Measurements from ENCODE around the gene CSTPP1. TPM values are rescaled to one million over a fixed set of nuclear protein-coding genes. Genes with fewer than 3 reads are reported as not detected.

Gene CSTPP1
- total RNA-seq, 2 donors from 2014 or later = 12.2 to 13.8 TPM

DNA sequence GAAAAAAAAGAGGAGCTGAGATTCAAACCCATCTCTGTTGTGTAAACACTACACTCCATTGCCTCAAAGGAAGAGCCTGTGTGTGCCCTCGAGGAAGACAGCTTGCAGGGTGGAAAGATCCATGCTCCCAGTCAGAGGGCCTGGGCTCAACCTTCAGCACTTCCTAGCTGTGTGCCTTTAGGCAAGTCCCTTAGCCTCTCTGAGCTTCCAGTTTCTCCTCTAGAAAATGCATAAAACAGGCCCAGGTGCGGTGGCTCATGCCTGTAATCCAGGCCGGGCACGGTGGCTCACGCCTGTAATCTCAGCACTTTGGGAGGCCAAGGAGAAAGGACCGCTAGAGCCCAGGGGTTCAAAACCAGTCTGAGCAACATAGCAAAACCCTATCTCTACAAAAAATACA is 244.7 kb downstream of the CSTPP1 start:
- H3K4me3 Mint-ChIP-seq = no peak overlapping the region
- no peaks in the 10 kb centered on the region for H3K36me3 Mint-ChIP-seq (ENCODE audit: low read depth)
- no peak for ATAC-seq
- DNase-seq = no peak
- H3K4me1 Mint-ChIP-seq = peaks cover 12% of the 10 kb centered on the region
- H3K9me3 ChIP-seq (ENCODE audit: control insufficient read depth, low read length, poor library complexity, severe bottlenecking) = no peaks in the 10 kb centered on the region
- H3K27me3 Mint-ChIP-seq = peaks cover 11% of the 10 kb centered on the region
- no peak overlapping the region for H3K27ac Mint-ChIP-seq

DNA sequence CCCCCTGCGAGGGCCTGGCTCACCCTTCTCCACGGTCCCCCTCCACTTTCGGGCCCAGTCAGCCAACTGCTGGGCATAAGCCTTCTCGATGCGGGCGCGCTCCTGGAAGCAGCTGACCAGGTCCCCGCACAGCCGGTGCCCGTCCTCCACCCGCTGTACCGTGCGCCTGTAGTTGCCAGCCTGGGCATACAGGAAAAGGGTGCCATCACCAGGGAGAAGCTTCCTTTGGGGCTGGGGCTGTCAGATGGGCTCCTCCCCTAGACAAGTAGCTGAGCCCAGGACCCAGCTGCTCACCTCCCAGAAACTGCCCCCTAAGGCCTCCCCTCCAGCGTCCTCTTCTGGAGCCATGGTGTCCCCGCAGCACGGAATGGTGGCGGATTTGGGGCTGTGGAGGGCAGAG is 245.8 kb downstream of the CSTPP1 start:
- no peak overlapping the region for H3K4me3 Mint-ChIP-seq
- no peak overlapping the region for H3K27ac Mint-ChIP-seq
- peaks cover 16% of the 10 kb centered on the region for H3K4me1 Mint-ChIP-seq
- no peaks in the 10 kb centered on the region for H3K36me3 Mint-ChIP-seq (ENCODE audit: low read depth)
- H3K9me3 ChIP-seq (ENCODE audit: control insufficient read depth, low read length, poor library complexity, severe bottlenecking) = no peaks in the 10 kb centered on the region
- peaks cover 11% of the 10 kb centered on the region for H3K27me3 Mint-ChIP-seq
- no peak for DNase-seq
- ATAC-seq = no peak

DNA sequence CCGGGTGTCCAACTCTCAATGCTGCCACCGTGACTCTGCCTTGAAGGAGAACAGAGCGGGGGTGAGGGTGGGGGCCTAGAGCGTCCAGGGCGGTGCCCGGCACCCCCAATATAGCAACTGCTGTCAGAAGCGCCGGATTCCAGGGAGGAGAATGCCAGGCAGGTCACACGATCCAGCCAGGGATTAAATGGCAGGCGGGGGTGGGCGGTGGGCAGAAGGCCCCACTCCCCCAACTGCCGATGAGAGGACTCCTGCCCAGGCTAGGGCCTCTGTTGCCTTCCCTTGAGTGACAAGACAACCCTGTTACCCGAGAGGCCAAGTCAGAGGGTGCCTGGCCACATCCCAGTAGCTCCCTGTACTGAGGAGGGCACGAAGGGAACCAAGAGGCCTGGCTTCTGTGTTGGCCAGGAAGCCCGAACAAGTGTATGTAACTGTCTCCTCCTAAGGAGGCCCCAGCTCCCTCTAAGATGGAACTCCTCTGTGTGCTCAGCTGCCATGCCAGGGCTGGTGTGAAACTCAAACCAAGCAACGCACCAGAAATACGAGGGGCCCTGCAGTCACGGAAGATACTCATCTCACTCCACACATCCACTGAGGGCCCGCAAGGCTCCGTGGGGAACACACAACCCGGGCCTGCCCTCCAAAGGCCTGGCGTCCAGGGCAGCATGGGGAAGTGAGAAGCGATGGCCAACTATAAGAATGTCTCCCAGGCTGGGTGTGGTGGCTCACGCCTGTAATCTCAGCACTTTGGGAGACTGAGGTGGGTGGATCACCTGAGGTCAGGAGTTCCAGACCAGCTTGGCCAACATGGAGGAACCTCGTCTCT is 246.7 kb downstream of the CSTPP1 start:
- H3K27ac Mint-ChIP-seq = no peak overlapping the region

DNA sequence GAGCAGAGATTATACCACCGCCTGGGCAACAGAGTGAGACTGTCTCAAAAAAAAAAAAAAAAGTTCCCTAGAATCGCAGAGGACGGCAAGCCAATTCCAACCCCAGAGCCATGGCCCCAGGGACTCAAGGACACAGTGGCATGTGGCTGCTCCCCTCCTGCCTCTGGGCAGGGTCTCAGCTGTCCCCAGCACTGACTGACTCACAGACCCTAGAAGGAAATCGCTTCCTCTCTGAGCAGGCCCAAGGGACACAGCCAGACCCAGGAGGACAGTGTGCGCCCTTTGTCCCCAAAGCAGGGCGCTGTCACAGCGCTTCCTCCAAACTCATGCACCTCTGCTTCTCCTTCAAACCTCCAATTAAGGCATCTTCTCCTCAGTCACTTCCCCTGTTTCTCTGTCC is 247.4 kb downstream of the CSTPP1 start:
- no peak overlapping the region for H3K4me3 Mint-ChIP-seq
- H3K27ac Mint-ChIP-seq = no peak overlapping the region
- H3K36me3 Mint-ChIP-seq (ENCODE audit: low read depth) = no peaks in the 10 kb centered on the region
- H3K9me3 ChIP-seq (ENCODE audit: control insufficient read depth, low read length, poor library complexity, severe bottlenecking) = no peaks in the 10 kb centered on the region
- ATAC-seq (no peak), DNase-seq (no peak)
- peaks cover 10% of the 10 kb centered on the region for H3K4me1 Mint-ChIP-seq
- peaks cover 12% of the 10 kb centered on the region for H3K27me3 Mint-ChIP-seq

More for the DNA sequence above, 246.7 kb downstream of the CSTPP1 start:
- ATAC-seq (no peak), DNase-seq (no peak)
- peaks cover 11% of the 10 kb centered on the region for H3K27me3 Mint-ChIP-seq
- H3K9me3 ChIP-seq (ENCODE audit: control insufficient read depth, low read length, poor library complexity, severe bottlenecking) = no peaks in the 10 kb centered on the region
- H3K36me3 Mint-ChIP-seq (ENCODE audit: low read depth) = no peaks in the 10 kb centered on the region
- peak overlapping the region; percentile 7 for H3K4me3 Mint-ChIP-seq
- peaks cover 10% of the 10 kb centered on the region for H3K4me1 Mint-ChIP-seq

DNA sequence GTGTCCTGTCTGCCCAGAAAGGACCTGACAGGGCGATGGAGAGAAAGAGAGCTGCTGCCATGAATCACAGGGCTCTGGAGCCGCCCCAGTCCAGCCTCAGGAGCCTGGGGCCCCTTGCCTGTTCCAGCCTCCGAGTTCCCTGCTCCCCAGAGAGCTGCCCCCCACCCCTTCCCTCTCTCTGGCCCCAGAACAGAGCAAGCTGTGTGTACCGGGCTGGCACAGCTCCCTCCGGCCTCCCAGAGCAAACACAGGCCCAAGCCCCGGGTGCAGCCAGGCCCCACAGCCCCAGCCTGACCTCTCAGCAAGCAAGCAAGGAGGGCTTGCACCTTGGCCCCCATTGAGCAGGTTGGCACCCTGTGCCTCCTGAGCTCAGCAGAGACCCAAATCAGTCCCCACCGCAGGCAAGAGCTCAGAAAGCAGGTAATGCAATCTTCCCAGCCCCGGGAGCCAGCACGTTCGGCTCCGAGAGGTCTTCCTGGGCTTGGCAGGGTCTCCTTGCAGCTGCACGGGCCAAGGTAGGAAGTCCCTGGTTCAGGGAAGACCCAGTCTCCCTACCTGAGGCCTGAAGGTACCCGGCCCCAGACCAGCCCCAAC is 248.2 kb downstream of the CSTPP1 start:
- Mint-ChIP-seq H3K27ac (no peak overlapping the region), H3K36me3 (ENCODE audit: low read depth) (no peaks in the 10 kb centered on the region), H3K4me3 (peak overlapping the region; percentile 39), H3K27me3 (peaks cover 18% of the 10 kb centered on the region), H3K4me1 (peaks cover 7% of the 10 kb centered on the region)
- DNase-seq (no peak), ATAC-seq (no peak)
- no peaks in the 10 kb centered on the region for H3K9me3 ChIP-seq (ENCODE audit: control insufficient read depth, low read length, poor library complexity, severe bottlenecking)

DNA sequence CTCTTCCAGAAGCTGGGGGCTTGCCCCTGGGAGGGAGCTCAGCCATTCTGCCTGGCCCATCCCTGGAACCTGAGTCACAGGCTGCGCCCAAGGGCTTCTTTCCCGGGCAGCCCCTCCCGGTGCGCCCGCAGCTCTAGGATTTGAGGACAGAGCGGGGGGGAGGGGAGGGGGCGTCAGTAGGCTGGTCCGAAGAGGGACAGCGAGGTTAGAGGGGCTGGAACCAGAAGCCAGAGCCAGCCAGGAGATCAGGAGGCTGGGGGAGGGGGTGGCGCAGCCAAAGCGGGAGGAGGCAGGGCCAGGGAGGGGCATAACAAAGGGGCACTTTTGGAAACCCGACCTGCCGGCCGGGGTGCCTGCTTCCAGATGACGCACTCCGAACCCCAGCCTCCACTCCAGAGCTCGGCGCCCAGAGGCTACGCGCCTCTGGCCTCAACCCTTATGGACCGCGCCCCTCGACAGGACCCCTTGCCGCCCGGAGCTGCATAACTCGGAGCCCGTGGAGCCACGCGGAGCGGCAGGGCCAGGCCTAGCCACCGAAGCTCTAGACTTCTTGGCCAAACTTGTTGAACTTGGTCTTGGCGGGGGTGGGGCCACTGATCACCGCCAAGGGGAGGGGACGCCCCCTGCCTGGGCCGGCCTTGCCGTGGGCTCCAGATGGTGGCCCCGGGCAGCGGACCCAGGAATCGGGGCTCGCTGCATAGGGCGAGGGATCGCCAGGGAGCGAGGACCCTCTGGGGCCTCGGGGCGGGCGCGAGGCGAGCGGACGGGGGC is 248.9 kb downstream of the CSTPP1 start:
- peaks cover 18% of the 10 kb centered on the region for H3K27me3 Mint-ChIP-seq
- ATAC-seq = no peak

DNA sequence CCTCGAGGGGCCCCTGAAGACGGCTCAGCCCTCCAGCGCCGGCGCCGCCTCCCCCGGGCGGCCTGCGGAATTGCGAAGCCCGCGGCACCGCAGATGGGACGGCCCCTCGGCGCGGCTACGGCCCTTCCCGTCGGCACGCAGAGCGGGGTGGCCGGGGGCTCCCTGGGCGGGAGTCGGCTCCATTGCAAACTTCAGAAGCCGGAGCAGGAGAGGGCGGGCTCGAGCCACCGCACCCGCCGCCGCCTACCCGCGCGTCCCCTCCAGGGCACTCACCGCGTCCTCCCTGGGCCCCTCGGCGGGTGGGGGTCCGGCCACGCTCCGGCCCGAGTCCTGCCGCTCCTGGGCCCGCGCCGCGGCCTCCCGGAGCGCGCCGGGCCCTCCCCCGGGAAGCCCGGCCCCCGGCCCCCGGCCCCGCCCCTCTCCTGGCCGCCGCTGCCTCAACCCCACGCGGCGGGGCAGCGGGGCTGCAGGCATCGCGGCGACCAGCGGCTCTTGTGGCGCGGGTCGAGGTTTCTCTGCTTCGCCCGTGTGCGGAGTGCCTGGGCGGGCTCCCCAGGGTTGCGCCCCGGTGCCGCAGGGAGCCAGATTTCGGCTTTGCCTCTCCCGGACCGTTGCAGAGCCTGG is 249.6 kb downstream of the CSTPP1 start, which contains the start of gene PACSIN3:
Gene PACSIN3, minus strand, starts transcription at position 359 of the 624 bp plus-strand sequence. CDS start 3,707 bp downstream, outside the sequence.
- Mint-ChIP-seq H3K4me1 (peaks cover 7% of the 10 kb centered on the region), H3K27me3 (peaks cover 18% of the 10 kb centered on the region), H3K36me3 (ENCODE audit: low read depth) (no peaks in the 10 kb centered on the region), H3K27ac (peak within 1 kb of the TSS; percentile 14), H3K4me3 (peak within 1 kb of the TSS; percentile 86)
- peak; percentile 74 for ATAC-seq
- peak; percentile 19 to 47 (median 32) for DNase-seq
- no peaks in the 10 kb centered on the region for H3K9me3 ChIP-seq (ENCODE audit: control insufficient read depth, low read length, poor library complexity, severe bottlenecking)

More for the DNA sequence above, 248.9 kb downstream of the CSTPP1 start:
- Mint-ChIP-seq H3K27ac (no peak overlapping the region), H3K4me1 (peaks cover 7% of the 10 kb centered on the region), H3K36me3 (ENCODE audit: low read depth) (no peaks in the 10 kb centered on the region), H3K4me3 (peak overlapping the region; percentile 45)
- DNase-seq = no peak
- no peaks in the 10 kb centered on the region for H3K9me3 ChIP-seq (ENCODE audit: control insufficient read depth, low read length, poor library complexity, severe bottlenecking)

DNA sequence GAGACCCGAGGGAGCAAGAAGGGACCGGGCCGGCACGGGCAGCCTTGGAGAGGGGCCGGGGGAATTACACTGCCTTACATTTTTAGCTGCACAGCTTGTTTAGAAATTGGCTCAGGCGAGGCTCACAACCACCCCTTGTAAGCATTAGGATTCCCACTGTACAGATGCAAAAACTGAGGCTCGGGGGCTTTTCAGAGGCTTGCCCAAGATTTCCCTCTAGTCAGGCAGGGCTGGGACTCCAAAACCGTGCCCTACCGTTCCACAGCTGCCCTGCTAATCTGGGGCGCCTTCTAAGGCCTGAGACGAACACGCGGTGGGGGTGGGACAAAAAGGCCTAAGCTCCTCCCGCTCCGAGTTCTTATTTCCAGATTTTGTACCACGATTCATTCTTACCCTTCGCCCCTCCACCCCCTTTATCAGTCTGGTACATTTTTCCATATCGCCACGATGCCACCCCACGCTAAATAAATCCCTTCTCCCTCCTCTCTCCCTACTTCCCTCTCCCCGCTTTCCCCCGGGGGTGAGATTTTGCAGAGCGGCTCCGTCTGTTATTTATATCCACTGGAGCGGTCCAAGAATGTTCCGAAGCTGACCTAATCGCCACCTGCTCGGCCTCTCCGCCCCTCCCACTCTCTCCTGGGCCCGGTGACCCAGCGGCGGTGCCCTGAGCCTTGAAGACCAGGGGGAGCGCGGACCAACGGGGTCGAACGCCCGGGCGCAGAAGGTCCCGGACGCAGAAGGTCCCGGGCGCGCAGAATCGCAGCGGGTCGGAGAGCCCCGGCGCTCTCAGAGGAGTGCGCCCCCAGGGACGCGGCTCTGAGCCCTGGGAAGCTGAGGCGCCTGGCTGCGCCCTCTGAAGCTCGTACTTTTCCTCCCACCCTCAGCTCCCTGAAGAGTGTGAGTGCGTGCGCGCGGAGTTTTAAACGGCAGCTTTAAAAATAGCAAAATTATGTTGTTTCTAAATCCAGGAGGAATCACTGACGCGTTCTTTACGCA is 250.4 kb downstream of the CSTPP1 start:
- peak overlapping the region; percentile 14 for H3K27ac Mint-ChIP-seq
- peak in 2 of 3 donors; percentile 25 to 27 for DNase-seq
- no peaks in the 10 kb centered on the region for H3K9me3 ChIP-seq (ENCODE audit: control insufficient read depth, low read length, poor library complexity, severe bottlenecking)
- H3K4me3 Mint-ChIP-seq = peak overlapping the region; percentile 86
- peaks cover 23% of the 10 kb centered on the region for H3K27me3 Mint-ChIP-seq
- peak; percentile 76 for ATAC-seq
- no peaks in the 10 kb centered on the region for H3K36me3 Mint-ChIP-seq (ENCODE audit: low read depth)
- peaks cover 7% of the 10 kb centered on the region for H3K4me1 Mint-ChIP-seq

DNA sequence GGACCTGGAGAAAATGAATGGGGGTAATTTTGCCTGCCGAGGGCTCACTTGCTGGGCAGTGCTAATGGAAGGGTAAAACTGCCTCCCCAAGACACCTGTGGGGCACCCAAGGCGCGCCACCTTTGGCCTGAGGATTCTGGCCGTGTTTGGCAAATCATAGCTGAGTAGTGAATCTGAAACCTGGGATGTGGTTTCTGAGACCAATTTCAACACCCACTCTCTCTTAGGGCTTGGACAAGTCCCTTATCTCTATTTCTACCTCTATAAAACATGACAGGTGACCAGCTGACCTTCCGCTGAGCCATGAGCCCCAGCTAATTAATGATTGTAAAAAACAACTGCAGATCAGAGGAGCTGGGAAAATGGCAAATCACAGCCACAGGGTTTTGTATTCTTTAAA is 251.2 kb downstream of the CSTPP1 start:
- ATAC-seq (no peak), DNase-seq (no peak)
- no peak overlapping the region for H3K27ac Mint-ChIP-seq
- H3K9me3 ChIP-seq (ENCODE audit: control insufficient read depth, low read length, poor library complexity, severe bottlenecking) = no peaks in the 10 kb centered on the region
- no peaks in the 10 kb centered on the region for H3K36me3 Mint-ChIP-seq (ENCODE audit: low read depth)
- H3K27me3 Mint-ChIP-seq = peaks cover 18% of the 10 kb centered on the region
- no peak overlapping the region for H3K4me3 Mint-ChIP-seq
- peaks cover 7% of the 10 kb centered on the region for H3K4me1 Mint-ChIP-seq

DNA sequence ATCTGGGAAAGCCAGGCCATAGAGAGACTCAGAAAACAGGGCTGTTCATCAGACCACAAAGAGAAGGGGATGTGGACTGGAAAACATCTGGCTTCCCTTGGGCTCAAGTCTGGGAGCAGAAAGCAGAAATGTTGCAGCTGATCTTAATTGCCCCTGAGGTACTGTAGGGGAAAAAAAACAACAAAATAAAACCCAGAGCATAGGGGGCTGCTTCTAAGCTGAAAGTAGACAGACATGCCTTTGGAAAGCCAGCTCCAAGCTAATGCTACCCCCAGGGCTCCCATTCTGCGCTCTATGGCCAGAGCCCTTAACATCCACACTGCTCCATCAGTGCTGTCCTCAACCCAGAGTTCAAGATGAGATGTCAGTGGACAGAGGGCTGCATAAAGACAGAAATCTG is 251.7 kb downstream of the CSTPP1 start:
- Mint-ChIP-seq H3K36me3 (ENCODE audit: low read depth) (peaks cover under 1% of the 10 kb centered on the region), H3K4me3 (no peak overlapping the region), H3K27me3 (peaks cover 18% of the 10 kb centered on the region), H3K27ac (no peak overlapping the region), H3K4me1 (peaks cover 7% of the 10 kb centered on the region)
- no peaks in the 10 kb centered on the region for H3K9me3 ChIP-seq (ENCODE audit: control insufficient read depth, low read length, poor library complexity, severe bottlenecking)
- ATAC-seq = no peak
- DNase-seq = no peak

DNA sequence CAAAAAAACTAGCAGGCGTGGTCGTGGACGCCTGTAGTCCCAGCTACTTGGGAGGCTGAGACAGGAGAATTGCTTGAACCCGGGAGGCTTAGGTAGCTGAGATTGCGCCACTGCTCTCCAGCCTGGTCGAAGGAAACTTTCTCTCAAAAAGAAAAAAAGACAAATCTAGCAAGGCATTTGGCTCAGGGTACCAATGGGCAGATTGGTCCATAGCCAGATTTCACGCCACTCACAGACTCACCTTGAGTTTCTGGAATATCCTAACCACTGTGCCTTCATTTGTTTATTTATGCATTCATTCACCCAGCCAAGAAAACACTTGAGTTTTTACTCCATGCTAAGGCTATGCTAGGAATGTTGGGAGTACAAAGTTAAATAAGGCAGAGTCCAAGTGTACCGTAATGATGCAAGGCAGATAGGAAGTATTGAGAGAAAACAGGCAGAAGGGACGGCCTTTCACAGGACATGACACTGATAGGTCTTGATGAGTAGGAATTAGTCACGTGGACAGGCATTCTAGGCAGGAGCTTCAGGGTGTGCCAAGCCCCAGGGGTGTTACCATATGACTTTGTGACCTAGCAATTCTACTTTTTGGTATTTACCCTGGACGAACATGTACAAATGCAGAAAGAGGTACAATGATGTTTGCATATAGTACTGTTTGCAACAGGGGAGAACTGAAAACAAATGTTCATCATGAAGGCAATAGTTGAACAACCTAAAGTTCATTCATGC is 252.7 kb downstream of the CSTPP1 start:
- H3K4me3 Mint-ChIP-seq = no peak overlapping the region
- H3K27ac Mint-ChIP-seq = no peak overlapping the region
- peaks cover 7% of the 10 kb centered on the region for H3K4me1 Mint-ChIP-seq
- H3K36me3 Mint-ChIP-seq (ENCODE audit: low read depth) = peaks cover 2% of the 10 kb centered on the region
- DNase-seq = no peak
- no peaks in the 10 kb centered on the region for H3K9me3 ChIP-seq (ENCODE audit: control insufficient read depth, low read length, poor library complexity, severe bottlenecking)
- no peak for ATAC-seq
- H3K27me3 Mint-ChIP-seq = peaks cover 14% of the 10 kb centered on the region
